GM23248 (cell line): ENCODE results near the gene NRN1L. TPM values are rescaled to one million over a fixed set of nuclear protein-coding genes. Genes with fewer than 3 reads are reported as not detected.

Source experiments
- DNase-seq: peaks from one replicate; pipeline ENCODE4 v3.0.0-alpha.2; 2015
- H2AFZ ChIP-seq: fragments of 200-600 bp; sonication (generic); 2 replicates; pipeline ENCODE4 v1.6.1; 2016; ENCODE audit warnings: antibody characterized with exemption
- H3F3A ChIP-seq: fragments of 200-600 bp; sonication (generic); 2 replicates; pipeline ENCODE4 v1.6.1; 2016; ENCODE audit warnings: mild to moderate bottlenecking, antibody characterized with exemption, mixed run types; ENCODE audit not compliant: insufficient read depth
- H3K27ac ChIP-seq: fragments of 200-600 bp; sonication (generic); 2 replicates; pipeline ENCODE4 v1.5.1; 2016; ENCODE audit warnings: mild to moderate bottlenecking
- H3K27me3 ChIP-seq: fragments of 200-600 bp; sonication (generic); replicated peaks from 2 replicates; pipeline ENCODE4 v1.6.1; 2016; ENCODE audit warnings: mild to moderate bottlenecking; ENCODE audit not compliant: insufficient read depth
- H3K36me3 ChIP-seq: fragments of 200-600 bp; sonication (generic); 2 replicates; pipeline ENCODE4 v1.6.1; 2016; ENCODE audit warnings: low read depth, mild to moderate bottlenecking
- H3K4me1 ChIP-seq: fragments of 200-600 bp; sonication (generic); 2 replicates; pipeline ENCODE4 v1.6.1; 2016; ENCODE audit warnings: mild to moderate bottlenecking; ENCODE audit not compliant: insufficient read depth
- H3K4me2 ChIP-seq: fragments of 200-600 bp; sonication (generic); one replicate; pipeline ENCODE4 v1.6.1; 2016; ENCODE audit warnings: mild to moderate bottlenecking; ENCODE audit not compliant: unreplicated experiment
- H3K4me3 ChIP-seq: fragments of 200-600 bp; sonication (generic); 2 replicates; pipeline ENCODE4 v1.5.1; 2016; ENCODE audit warnings: mild to moderate bottlenecking
- H3K79me2 ChIP-seq: fragments of 200-600 bp; sonication (generic); 2 replicates; pipeline ENCODE4 v1.6.1; 2016; ENCODE audit warnings: mild to moderate bottlenecking; ENCODE audit not compliant: insufficient read depth
- H3K9ac ChIP-seq: fragments of 200-600 bp; sonication (generic); 2 replicates; pipeline ENCODE4 v1.6.1; 2016; ENCODE audit warnings: mild to moderate bottlenecking
- H3K9me2 ChIP-seq: fragments of 200-600 bp; sonication (generic); 2 replicates; pipeline ENCODE4 v1.6.1; 2016; ENCODE audit warnings: mixed run types, mild to moderate bottlenecking, moderate library complexity; ENCODE audit not compliant: insufficient read depth
- H3K9me3 ChIP-seq: fragments of 200-600 bp; sonication (generic); one replicate; pipeline ENCODE4 v1.6.1; 2017; ENCODE audit warnings: low read depth
- H4K20me1 ChIP-seq: fragments of 200-600 bp; sonication (generic); 2 replicates; pipeline ENCODE4 v1.6.0; 2016; ENCODE audit not compliant: insufficient read depth
- EZH2 ChIP-seq: fragments of 200-600 bp; sonication (generic); IDR thresholded peaks from 2 replicates; pipeline ENCODE4 v1.6.1; 2018; ENCODE audit warnings: antibody characterized with exemption, mild to moderate bottlenecking; ENCODE audit not compliant: insufficient read depth, poor library complexity, severe bottlenecking
- EZH2phosphoT487 ChIP-seq: fragments of 200-600 bp; sonication (generic); IDR thresholded peaks from 2 replicates; pipeline ENCODE4 v1.6.1; 2018; ENCODE audit warnings: antibody characterized with exemption, moderate library complexity, mild to moderate bottlenecking, low read depth; ENCODE audit not compliant: insufficient read depth
- WGBS, 2 experiments: methylation state at CpG; one replicate each; pipeline ENCODE4 v1.1.6; 2015 to 2017; ENCODE audit warnings: low lambda C conversion rate in 2 of 2, low coverage in 1 of 2; ENCODE audit errors: missing lambda C conversion rate in 2 of 2; 5-methylcytosine and 5-hydroxymethylcytosine counted together
- in situ Hi-C: fragments of 300-500 bp; cut with MboI; formaldehyde crosslinking; loops from 2 replicates; pipeline ENCODE4 v1.15.0; 2020
- polyA plus RNA-seq: library from polyadenylated mRNA; unstranded; fragments of >200 nt; fragmentation: Nextera tagmentation; extraction: Ambion mirVana; gene quantifications from 2 replicates; pipeline ENCODE4 v1.2.1, GENCODE V29; 2016
- total RNA-seq: library from RNA; depleted of rRNA; stranded (reverse); fragments of >200 nt; shearing (Covaris generic); gene quantifications from 2 replicates; pipeline ENCODE4 v1.2.3, GENCODE V29; 2014

Gene NRN1L
- total and polyA plus RNA-seq, 2 experiments from 2014 or later, result not detected

DNA sequence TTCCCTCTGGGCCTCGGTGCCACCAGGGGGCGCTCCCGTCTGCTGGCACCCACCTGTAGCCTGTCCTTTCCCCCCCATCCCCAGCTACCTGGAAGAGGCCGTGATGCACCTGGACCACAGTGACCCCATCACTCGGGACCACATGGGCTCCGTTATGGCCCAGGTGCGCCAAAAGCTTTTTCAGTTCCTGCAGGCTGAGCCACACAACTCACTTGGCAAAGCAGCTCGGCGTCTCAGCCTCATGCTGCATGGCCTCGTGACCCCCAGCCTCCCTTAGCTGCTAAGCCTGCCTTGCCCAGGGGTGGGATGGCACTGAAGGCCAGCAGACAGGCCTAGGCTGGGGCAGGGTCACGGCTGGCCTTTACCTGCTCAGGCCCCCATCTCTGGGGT is 818 bp upstream of the NRN1L start:
- Histone ChIP-seq H3K9ac (no peak overlapping the region), H3K27ac (no peak overlapping the region), H3K4me2 (no peak overlapping the region), H3K4me1 (peaks cover 6% of the 10 kb centered on the region; the same call in 1 of the 2 replicates), H3K9me2 (no peaks in the 10 kb centered on the region), H3K79me2 (no peaks in the 10 kb centered on the region), H3F3A (peaks cover 11% of the 10 kb centered on the region), H3K36me3 (peaks cover 7% of the 10 kb centered on the region; the same call in 1 of the 2 replicates), H3K27me3 (no peaks in the 10 kb centered on the region), H3K9me3 (no peaks in the 10 kb centered on the region), H4K20me1 (no peaks in the 10 kb centered on the region), H2AFZ (no peak overlapping the region), H3K4me3 (no peak overlapping the region)
- 65 to 66% methylated on average over 11 of the region's 11 CpGs for WGBS, 2 experiments
- DNase-seq, result peak; percentile 61
- TF ChIP-seq EZH2 (no peak), EZH2phosphoT487 (no peak)
- in situ Hi-C loops, result no loop called here

DNA sequence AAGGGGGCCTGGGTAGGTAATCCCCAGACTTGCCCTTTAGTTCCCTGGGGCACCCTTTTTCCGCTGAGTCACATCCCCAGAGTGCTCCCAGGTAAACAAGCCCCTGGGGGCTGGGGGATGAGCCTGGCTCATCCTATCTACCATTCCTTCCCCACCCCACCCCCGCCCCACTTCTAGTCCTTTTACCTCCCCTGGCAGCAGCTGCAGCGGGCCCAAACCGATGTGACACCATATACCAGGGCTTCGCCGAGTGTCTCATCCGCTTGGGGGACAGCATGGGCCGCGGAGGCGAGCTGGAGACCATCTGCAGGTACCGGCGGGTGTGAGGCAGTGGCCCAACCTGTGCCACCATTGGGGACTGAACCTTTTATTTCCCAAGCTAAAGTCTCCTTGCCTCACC is 860 bp downstream of the NRN1L start:
- Histone ChIP-seq H3K4me1 (peaks cover 6% of the 10 kb centered on the region; the same call in 1 of the 2 replicates), H3K4me2 (no peak overlapping the region), H3K36me3 (no peaks in the 10 kb centered on the region; the same call in 1 of the 2 replicates), H2AFZ (no peak overlapping the region), H3K79me2 (no peaks in the 10 kb centered on the region), H3K9me2 (no peaks in the 10 kb centered on the region), H3K27ac (no peak overlapping the region), H3K9ac (no peak overlapping the region), H3F3A (peaks cover 11% of the 10 kb centered on the region), H4K20me1 (no peaks in the 10 kb centered on the region), H3K27me3 (no peaks in the 10 kb centered on the region), H3K4me3 (no peak overlapping the region), H3K9me3 (no peaks in the 10 kb centered on the region)
- no peak for DNase-seq
- in situ Hi-C loops, result no loop called here
- 91 to 93% methylated on average over 10 to 12 of the region's 12 CpGs for WGBS, 2 experiments
- TF ChIP-seq EZH2 (no peak), EZH2phosphoT487 (no peak)

DNA sequence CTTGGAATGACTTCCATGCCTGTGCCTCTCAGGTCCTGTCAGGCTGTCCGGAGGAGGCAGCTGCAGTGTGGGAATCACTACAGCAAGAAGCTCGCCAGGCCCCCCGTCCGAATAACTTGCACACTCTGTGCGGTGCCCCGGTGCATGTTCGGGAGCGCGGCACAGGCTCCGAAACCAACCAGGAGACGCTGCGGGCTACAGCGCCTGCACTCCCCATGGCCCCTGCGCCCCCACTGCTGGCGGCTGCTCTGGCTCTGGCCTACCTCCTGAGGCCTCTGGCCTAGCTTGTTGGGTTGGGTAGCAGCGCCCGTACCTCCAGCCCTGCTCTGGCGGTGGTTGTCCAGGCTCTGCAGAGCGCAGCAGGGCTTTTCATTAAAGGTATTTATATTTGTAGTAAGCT is 1.3 kb downstream of the NRN1L start:
- H3K27ac ChIP-seq, result no peak overlapping the region
- H3K79me2 ChIP-seq, result no peaks in the 10 kb centered on the region
- H3F3A ChIP-seq, result peaks cover 11% of the 10 kb centered on the region
- no peaks in the 10 kb centered on the region for H3K27me3 ChIP-seq
- H3K9ac ChIP-seq, result no peak overlapping the region
- no peaks in the 10 kb centered on the region for H3K9me2 ChIP-seq
- H3K4me1 ChIP-seq, result peaks cover 6% of the 10 kb centered on the region; the same call in 1 of the 2 replicates
- no peak overlapping the region for H3K4me2 ChIP-seq
- no peaks in the 10 kb centered on the region; the same call in 1 of the 2 replicates for H3K36me3 ChIP-seq
- H3K4me3 ChIP-seq, result no peak overlapping the region
- in situ Hi-C loops, result no loop called here
- TF ChIP-seq EZH2phosphoT487 (no peak), EZH2 (no peak)
- no peaks in the 10 kb centered on the region for H4K20me1 ChIP-seq
- WGBS, 2 experiments, result 94 to 97% methylated on average over 18 to 19 of the region's 19 CpGs
- no peak for DNase-seq
- H2AFZ ChIP-seq, result no peak overlapping the region
- H3K9me3 ChIP-seq, result no peaks in the 10 kb centered on the region

DNA sequence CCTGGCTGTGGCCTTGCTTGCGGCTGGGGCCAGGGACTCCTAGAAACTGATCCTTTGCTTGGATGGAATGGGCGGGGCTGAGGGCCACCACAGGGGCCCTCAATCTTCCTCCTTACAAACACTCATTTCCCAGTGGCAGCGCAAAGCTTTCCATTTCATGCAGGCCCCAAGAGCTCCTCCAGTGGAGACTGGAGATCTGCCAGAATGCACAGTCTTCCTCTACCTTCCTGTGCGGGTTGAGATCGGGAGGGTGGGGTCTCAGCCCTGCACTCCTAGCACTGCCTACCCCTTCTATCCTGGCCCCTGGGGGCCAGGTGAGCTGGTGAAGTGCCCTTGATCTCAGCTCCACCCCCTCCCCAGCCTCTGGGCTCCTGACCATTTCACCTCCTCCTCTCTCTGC is 1.7 kb downstream of the NRN1L start:
- no peak overlapping the region for H3K4me3 ChIP-seq
- H4K20me1 ChIP-seq, result no peaks in the 10 kb centered on the region
- H3F3A ChIP-seq, result peaks cover 11% of the 10 kb centered on the region
- in situ Hi-C loops, result no loop called here
- DNase-seq, result no peak
- H3K27ac ChIP-seq, result no peak overlapping the region
- no peaks in the 10 kb centered on the region for H3K79me2 ChIP-seq
- no peak overlapping the region for H2AFZ ChIP-seq
- H3K9me3 ChIP-seq, result no peaks in the 10 kb centered on the region
- H3K36me3 ChIP-seq, result no peaks in the 10 kb centered on the region; the same call in 1 of the 2 replicates
- peaks cover 6% of the 10 kb centered on the region; the same call in 1 of the 2 replicates for H3K4me1 ChIP-seq
- no peak overlapping the region for H3K9ac ChIP-seq
- 87 to 90% methylated on average over 5 of the region's 5 CpGs for WGBS, 2 experiments
- no peak overlapping the region for H3K4me2 ChIP-seq
- no peaks in the 10 kb centered on the region for H3K9me2 ChIP-seq
- TF ChIP-seq EZH2phosphoT487, result no peak
- TF ChIP-seq EZH2, result no peak
- no peaks in the 10 kb centered on the region for H3K27me3 ChIP-seq

DNA sequence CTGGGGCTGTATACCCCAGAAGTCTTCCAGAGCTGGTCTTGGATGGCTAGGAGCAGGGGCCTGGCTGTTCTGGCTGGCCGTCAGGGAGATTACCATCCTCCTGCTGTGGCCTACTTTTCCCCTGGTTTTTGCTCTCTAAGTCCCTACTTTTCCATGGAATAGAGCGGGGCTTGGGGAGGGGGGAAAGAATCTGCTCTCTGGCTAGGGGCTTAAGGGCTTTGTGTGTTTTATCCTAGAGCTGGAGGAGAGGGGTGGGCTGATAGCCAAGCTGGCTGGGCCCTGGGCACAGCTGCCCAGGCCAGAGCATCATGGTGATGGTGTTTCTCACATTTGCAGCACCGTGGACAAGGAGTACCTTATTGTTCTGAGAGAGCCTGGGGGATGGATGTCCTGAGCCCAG is 3.6 kb downstream of the NRN1L start:
- no peaks in the 10 kb centered on the region for H3K9me2 ChIP-seq

More for the DNA sequence above, 3.6 kb downstream of the NRN1L start:
- H4K20me1 ChIP-seq, result no peaks in the 10 kb centered on the region
- no peak overlapping the region for H3K27ac ChIP-seq
- H3K4me1 ChIP-seq, result peaks cover 10% of the 10 kb centered on the region
- in situ Hi-C loops, result no loop called here
- H3K27me3 ChIP-seq, result no peaks in the 10 kb centered on the region
- no peak overlapping the region for H3K4me3 ChIP-seq
- 76 to 84% methylated on average over 3 of the region's 3 CpGs for WGBS, 2 experiments
- H3K9ac ChIP-seq, result no peak overlapping the region
- H3K9me3 ChIP-seq, result no peaks in the 10 kb centered on the region
- no peaks in the 10 kb centered on the region for H3K36me3 ChIP-seq
- no peak for DNase-seq
- no peak overlapping the region for H2AFZ ChIP-seq
- TF ChIP-seq EZH2 (no peak), EZH2phosphoT487 (no peak)
- peaks cover 2% of the 10 kb centered on the region for H3K79me2 ChIP-seq
- H3K4me2 ChIP-seq, result no peak overlapping the region
- peaks cover 11% of the 10 kb centered on the region for H3F3A ChIP-seq
